IPS-11a (cell line): ENCODE results near the gene USP9X.
"Not testable (repeated sequence)": the region's sequence is repeated elsewhere in the genome, so short reads cannot be mapped to it uniquely, and the experiment has no call there.

ENCODE experiments used
- H3K4me3 ChIP-seq: one replicate; pipeline ENCODE4 v1.5.1; 2013; ENCODE audit warnings: low read depth, low read length, control low read depth

USP9X gene, protein sequence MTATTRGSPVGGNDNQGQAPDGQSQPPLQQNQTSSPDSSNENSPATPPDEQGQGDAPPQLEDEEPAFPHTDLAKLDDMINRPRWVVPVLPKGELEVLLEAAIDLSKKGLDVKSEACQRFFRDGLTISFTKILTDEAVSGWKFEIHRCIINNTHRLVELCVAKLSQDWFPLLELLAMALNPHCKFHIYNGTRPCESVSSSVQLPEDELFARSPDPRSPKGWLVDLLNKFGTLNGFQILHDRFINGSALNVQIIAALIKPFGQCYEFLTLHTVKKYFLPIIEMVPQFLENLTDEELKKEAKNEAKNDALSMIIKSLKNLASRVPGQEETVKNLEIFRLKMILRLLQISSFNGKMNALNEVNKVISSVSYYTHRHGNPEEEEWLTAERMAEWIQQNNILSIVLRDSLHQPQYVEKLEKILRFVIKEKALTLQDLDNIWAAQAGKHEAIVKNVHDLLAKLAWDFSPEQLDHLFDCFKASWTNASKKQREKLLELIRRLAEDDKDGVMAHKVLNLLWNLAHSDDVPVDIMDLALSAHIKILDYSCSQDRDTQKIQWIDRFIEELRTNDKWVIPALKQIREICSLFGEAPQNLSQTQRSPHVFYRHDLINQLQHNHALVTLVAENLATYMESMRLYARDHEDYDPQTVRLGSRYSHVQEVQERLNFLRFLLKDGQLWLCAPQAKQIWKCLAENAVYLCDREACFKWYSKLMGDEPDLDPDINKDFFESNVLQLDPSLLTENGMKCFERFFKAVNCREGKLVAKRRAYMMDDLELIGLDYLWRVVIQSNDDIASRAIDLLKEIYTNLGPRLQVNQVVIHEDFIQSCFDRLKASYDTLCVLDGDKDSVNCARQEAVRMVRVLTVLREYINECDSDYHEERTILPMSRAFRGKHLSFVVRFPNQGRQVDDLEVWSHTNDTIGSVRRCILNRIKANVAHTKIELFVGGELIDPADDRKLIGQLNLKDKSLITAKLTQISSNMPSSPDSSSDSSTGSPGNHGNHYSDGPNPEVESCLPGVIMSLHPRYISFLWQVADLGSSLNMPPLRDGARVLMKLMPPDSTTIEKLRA (N-terminal part only)

DNA sequence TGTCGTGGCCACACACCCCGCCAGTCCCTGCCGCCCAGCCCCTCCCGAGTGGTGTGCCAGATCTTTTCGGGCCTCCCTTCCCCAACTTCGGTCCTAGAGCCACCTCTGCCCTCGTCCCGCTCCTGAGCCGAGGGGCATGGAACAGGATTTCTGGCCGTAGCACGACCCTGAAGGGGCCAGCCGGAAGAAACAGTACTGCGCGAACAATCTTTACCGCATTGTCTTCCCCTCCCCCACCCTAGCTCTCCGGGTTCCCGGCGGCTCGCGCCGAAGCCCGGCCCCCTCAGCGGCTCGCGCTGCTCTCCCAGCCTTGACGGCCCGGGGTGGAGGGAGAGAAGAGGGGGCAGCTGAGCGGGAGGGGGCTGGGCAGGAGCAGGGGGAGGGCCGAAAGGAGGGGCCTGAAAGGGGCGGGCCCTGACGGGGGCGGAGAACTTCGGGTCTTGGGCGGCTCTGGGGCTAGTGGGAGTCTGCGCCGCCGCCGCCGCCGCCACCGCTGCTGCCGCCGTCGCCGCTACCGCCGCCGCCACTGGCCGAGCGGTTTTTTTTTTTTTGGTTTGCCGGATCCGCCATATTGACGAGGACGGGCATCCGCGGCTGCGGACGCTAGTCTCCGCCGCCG lies at the start of gene USP9X:
TSS of gene USP9X (plus strand) at position 553 of the 619 bp plus-strand sequence. CDS start 38,184 bp downstream, outside the sequence.
- H3K4me3 ChIP-seq: peak within 1 kb of the TSS; percentile 81

DNA sequence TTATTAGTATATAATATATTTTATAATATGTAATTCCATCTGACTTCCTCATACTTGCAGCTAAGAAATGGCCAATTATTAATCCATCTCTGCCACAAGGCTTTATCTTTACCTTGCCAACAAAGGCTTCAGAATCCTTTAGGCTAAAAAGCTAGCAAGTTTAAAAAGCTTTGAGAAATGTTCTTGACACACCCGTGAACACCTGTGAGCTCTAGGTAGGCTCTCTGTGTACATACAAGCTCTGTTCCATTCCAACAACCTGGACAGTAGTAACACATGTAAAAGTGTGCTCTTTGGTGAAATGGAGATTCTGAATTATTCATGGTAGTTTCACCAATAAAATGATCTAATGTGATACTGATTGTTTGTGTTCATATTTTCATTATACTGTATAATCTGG lies 49.7 kb upstream of the USP9X start:
- H3K4me3 ChIP-seq: no peak overlapping the region

DNA sequence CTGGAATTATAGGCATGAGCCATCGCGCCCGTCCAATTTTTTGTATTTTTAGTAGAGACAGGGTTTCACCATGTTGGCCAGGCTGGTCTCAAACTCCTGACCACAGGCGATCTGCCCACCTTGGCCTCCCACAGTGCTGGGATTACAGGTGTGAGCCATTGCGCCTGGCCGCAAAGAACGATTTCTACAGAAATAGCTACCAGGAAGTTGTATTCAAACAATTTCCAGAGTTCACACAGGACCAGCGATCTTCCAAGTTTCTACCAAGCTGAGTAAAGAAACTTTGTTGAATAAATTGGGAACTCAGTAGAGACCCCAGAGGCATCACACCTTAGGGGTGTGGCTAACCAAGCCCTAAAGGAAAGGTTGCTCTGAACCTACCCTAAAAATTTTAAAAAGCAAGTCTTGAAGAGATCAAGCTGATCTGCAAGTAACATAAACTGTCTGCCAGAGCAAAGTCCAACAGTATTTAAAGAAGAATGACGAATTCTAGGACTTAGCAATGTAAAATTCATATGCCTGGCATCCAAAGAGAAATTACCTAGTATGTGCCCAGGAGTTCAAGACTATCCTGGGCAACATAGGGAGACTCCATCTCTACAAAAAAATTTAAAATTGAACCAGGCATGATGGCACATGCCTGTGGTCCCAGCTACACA lies 48.4 kb upstream of the USP9X start:
- no peak overlapping the region for H3K4me3 ChIP-seq

DNA sequence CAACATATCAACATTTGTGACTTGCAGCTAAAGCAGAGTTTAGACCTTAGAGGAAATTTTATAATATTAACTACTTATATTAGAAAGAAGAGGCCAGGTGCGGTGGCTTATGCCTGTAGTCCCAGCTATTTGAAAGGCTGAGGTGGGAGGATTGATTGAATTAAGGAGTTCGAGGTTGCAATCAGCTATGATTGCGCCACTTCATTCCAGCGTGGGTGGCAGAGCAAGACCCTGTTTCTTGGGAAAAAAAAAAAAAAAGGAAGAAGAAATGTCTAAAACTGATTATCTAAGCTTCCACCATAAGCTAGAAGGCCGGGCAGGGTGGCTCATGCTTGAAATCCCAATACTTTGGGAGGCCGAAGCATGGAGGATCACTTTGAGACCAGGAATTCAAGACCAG lies 42.0 kb upstream of the USP9X start:
- H3K4me3 ChIP-seq: no peak overlapping the region

DNA sequence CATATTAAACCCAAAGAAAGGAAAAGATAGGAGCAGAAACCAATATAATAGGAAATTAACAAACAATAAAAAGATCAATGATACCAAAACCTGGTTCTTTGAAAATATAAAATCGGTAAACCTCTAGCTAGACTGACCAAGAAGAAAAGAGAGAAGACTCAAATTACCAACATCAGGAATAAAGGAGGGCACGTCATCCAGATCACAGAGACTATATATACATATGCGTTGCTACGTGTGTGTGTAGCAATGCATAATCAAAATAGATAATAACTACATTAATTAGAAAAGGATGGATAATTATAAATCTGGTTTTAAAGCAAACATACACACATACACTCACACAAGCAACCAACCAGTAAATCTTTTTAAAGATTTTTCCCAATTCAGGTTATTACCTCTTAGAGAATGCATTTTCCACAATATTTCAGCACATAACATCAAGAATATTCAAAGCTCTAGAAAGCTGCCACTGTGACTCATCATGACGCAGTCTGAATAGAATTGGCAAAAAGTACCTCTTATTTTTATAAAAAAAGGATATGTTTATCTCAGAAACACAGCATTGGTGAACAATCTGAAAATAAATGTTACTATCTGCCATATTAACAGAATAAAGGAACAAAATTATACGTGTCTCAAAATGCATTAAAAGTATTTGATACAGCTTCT lies 41.4 kb upstream of the USP9X start:
- no peak overlapping the region for H3K4me3 ChIP-seq

DNA sequence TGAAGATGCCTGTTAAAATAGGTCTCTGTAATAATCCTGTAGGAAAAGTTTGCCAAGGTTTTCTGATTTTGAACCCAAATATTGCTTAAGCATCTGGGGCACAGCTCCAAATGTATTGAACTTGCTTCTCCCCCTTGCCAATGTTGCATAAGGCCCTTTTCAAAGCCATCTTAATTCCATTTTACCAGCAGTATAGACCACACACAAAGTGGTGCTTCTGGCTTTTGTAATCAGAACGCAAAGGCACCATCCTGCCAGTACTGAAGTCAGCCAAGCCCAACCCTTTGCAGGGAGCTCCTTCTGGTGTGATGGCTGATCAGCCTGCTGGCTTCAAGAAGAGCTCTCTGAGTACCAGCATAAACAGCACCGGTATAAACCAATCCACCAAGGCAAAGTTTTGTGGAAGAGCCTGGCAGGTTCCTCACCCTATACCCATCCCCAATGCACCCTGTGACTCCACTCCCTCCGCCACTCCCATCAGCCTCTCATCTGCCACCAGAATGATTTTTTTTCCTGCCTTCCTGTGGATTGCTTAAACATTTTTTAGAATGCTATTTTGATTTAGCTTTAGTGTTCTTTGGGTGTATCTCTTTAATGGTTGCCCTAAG lies 39.2 kb upstream of the USP9X start:
- no peak overlapping the region for H3K4me3 ChIP-seq

DNA sequence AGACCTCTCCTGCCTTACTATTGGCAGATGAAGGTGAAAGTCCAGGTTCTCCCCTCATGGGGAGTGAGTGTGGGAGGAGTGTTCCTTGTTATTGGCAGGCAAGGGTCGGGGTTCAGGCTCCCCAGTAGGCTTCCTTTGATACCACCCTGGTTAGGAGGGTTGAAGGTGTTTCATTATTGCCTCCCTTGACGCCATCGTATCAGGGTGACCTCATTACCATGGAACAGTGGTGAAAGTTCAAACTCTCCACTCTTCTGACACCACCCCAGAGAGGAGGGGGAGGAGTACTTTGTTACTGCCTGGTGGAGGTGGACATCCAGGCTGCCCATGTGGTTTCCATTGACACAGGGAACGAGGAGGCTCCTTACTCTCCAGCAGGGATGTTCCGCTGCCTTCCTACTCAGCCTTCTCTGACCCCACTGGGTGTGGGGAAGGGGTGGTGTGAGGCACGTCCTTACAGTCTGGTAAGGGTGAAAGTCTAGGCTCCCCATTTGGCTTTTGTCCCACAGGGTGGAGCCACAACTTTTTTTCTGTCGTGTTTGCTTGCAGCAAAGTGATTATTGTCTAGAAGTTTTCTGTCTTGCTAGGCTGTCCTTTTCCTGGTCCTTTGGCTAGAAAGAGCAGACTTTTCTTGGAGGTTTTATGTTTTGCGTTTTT lies 37.2 kb upstream of the USP9X start:
- no peak overlapping the region for H3K4me3 ChIP-seq

DNA sequence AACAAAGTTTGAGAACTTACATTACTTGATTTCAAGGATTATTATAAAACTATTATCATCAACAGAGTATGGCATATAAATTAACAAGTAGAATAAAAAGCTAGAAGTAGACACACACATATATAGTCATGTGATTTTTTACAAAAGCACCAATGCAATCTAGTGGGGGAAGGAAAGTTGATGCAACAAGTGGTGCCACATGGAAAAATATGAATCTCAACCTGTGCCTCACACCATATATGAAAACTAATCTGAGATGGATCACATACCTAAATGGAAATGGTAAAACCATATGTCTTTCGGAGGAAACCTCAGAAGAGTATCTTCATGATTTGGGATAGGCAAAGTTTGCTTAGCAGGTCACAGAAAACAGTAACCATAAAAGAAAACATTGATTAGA lies 34.9 kb upstream of the USP9X start:
- no peak overlapping the region for H3K4me3 ChIP-seq

DNA sequence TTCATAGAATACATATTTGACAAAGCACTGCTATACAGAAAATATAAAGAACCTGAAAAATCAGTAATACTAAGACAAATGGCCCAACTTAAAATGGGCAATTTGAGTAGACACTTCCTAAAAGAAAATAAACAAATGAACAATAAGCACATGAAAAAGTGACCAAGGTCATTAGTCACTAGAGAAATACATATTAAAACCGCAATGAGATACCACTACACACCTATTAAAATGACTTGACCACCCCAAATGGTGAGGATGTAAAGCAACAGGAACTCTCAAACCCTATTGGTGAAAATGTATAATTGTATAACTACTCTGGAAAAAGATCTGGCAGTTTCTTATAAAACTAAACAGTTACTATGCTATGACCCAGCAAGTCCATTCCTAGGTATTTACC lies 34.0 kb upstream of the USP9X start:
- H3K4me3 ChIP-seq: no peak overlapping the region

DNA sequence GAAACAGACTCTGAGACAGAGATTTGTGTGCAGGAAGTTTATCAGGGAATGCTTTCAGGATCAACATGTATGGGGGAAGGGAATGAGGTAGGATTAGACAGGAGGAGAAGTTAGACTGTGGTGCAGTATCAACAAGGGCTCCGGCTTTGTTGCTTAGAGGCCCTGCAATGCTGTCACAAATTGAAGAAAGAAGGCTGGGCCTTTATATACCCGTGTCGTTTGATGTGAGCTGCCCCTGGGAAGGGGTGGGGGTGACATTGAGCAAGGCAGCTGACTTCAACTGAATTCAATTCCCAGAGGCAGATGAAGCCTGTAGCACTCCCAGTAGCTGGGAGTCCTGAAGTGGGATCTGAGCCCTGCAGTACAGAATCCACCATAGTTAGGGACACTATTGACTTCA lies 29.5 kb upstream of the USP9X start:
- no peak overlapping the region for H3K4me3 ChIP-seq

DNA sequence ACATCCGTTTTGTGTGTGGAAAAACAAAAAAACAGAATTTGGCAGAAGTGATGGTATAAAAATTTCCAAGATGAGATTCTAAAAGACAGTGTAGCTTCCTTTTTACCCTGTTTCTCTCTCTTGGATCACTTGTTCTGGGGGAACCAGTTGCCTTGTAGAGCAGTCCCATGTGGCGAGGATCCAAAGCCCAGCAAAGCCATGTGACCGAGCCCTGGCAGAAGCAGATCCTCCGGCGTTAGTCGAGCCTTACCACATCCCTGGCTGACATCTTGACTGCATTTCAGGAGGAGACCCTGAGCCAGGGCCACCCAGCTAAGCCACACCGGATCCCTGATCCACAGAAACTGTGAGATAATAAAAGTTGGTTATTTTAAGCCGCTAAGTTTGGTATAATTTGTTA lies 22.0 kb upstream of the USP9X start:
- not testable (repeated sequence) for H3K4me3 ChIP-seq

DNA sequence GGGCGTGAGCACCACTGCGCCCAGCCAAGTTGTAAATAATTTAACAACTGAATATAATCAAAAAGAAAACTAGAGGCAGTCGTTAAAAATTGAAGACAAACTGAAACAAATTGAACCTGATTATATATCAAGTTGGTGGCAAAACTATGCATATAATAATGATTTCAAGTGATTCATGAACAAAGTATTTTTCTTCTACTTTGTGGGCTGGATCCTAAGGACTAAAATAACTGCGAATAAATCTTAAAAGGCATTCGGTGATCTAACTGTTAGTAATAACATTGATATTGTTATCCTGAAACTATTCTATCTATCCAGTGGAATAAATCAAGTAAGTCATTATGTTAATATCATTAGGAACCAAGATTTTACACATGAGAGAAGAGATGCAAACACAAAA lies 21.2 kb upstream of the USP9X start:
- no peak overlapping the region for H3K4me3 ChIP-seq

DNA sequence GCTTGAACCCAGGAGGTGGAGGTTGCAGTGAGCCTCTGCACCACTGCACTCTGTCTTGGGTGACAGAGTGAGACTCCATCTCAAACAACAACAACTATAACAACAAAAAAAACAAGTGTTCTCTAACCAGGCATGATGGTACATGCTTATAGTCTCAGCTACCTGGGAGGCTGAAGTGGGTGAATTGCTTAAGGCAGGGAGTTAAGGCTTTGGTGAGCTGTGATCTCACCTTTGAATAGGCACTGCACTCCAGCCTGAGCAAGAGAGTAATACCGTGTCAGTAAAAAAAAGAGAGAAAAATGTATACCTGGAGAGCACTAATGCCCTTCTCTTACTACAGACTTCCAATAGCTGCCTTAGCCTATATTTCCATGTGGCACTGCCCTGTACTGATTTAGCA lies 18.9 kb upstream of the USP9X start:
- H3K4me3 ChIP-seq: no peak overlapping the region

DNA sequence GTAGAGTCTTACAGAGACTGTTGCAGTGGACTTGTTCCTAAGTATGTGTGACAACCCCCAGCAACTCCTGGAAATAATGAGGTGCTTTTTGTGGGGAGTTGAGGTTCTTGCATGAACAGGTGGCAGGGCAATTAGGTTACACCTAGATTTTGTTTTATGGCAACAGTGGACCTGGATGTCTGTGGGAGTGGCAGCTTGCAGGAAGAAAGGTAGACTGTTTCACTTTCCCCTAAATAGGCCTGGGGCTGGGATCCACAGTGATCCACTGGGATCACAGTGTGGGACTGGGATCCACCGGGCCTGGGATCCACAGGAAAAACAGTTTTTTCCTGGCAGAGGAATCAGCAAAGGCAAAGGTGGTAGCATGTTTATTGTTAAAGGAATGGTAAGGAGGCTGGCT lies 18.3 kb upstream of the USP9X start:
- H3K4me3 ChIP-seq: no peak overlapping the region

DNA sequence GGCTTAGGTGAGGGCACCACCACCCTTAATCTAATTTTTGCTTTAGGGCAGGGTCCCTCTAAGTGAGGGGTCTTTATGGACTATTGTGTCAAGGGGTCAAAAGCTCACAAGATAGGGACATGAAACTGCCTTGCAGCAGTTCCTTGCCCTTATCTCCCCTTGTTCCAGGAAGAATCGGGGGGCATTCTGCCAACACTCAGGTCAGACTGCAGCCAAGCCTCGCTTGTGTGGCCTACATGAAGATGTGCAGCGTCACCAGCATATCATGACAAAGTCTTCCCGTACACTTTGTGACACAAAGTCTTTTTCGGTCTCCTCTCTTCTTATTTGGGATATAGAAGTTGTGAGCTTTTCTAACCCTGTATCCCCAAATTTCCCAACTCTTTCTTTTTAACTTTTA lies 17.5 kb upstream of the USP9X start:
- no peak overlapping the region for H3K4me3 ChIP-seq

DNA sequence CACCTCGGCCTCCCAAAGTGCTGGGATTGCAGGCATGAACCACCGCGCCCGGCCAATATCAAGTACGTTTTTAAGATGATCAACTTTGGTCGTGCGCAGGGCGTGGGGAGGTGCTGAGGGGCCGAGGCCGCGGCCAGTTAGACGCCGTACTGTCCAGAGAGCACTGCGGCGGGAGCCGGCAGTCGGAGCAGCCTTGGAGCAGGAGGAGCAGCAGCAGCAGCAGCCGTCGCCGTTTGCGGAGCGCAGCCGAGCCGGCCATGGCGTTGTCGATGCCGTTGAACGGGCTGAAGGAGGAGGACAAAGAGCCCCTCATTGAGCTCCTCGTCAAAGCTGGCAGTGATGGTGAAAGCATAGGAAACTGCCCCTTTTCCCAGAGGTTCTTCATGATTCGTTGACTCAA lies 8.5 kb upstream of the USP9X start:
- H3K4me3 ChIP-seq: no peak overlapping the region

DNA sequence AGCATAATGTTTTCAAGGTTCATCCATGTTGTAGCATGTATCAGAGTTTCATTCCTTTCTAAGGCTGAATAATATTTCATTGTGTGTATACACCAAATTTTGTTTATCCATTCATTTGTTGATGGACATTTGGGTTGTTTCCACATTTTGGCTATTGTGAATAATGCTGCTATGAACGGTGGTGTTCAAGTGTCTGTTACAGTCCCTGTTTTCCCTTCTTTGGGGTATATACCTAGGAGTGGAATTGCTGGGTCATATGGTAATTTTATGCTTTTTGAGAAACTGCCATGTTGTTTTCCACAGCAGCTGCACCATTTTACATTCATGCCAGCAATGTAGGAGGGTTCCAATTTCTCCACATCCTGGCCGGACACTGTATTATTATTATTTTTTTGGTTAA lies 3.4 kb upstream of the USP9X start:
- H3K4me3 ChIP-seq: no peak overlapping the region

DNA sequence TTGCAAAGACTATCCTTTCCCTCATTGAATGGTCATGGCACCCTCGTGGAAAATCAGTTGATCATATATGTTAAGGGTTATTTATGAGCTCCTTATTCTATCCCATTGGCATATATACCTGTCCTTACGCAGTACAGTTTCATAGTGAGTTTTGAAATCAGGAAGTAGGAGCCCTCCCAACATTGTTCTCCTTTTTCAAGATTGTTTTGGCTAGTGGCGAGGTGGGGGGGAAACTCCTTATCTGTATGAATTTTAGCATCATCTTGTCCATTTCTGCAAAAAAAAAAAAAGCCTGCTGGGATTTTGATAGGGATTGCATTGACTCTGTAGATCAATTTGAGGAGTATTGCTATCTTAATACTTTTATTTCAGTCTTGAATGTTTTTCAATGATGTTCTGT lies 2.5 kb upstream of the USP9X start:
- no peak overlapping the region for H3K4me3 ChIP-seq
